Bone marrow (tissue), 2 donors: ENCODE results near the gene DLGAP1.
"Not testable (repeated sequence)": the region's sequence is repeated elsewhere in the genome, so short reads cannot be mapped to it uniquely, and the experiment has no call there.

Experiments
- DNase-seq, 2 donors: peaks; one replicate each; lab custom pipeline; 2025; lab: John Stamatoyannopoulos, UW

DLGAP1 gene

GRCh38 chr18:4455113-4455811, at the start of gene DLGAP1:
TSS of gene DLGAP1 (minus strand) at chr18:4455307.
- DNase-seq: no peak

DNA sequence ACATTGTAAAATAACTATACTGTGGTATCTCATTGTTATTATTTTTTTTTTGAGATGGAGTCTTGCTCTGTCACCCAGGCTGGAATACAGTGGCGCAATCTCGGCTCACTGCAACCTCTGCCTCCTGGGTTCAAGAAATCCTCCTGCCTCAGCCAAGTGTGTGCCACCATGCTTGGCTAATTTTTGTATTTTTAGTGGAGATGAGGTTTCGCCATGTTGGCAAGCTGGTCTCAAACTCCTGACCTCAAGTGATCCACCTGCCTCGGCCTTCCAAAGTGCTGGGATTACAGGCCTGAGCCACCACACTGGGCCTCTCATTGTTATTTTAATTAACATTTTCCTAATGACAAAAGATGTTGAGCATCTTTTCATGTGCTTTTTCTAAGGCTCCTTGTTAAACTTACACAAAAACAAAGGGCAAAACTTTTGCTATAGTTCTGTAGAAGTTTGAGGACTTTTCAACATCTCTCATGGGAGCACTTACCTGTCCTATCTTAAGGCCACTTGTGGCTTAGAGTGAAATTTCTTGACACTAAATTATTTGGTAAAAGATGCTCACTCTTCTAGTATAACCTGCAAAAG, 39.7 kb upstream of the DLGAP1 start:
- DNase-seq: not testable (repeated sequence)

DNA sequence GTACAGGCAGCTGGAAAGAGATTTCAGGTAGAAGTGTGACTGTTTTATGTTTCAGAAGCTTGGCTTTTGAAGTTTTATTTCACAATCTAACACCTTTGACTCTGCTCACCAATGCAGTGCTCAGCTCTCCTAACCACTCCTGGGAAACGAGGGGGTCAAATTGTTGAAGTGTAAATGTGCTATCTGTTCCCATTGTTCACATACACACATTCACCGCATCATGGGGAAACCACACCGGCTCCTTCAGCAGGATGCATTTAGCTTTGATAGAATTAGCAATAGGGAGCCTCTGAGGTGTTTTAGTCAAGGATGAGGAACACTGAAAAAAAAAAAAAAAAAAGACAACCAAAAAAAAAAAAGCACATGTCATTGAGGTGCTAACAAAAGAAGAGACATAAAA, 13.4 kb upstream of the DLGAP1 start:
- DNase-seq: no peak

- no peak for DNase-seq
Measured at GRCh38 chr18:4454537-4455112, 482 bp downstream of the DLGAP1 start.

DNA sequence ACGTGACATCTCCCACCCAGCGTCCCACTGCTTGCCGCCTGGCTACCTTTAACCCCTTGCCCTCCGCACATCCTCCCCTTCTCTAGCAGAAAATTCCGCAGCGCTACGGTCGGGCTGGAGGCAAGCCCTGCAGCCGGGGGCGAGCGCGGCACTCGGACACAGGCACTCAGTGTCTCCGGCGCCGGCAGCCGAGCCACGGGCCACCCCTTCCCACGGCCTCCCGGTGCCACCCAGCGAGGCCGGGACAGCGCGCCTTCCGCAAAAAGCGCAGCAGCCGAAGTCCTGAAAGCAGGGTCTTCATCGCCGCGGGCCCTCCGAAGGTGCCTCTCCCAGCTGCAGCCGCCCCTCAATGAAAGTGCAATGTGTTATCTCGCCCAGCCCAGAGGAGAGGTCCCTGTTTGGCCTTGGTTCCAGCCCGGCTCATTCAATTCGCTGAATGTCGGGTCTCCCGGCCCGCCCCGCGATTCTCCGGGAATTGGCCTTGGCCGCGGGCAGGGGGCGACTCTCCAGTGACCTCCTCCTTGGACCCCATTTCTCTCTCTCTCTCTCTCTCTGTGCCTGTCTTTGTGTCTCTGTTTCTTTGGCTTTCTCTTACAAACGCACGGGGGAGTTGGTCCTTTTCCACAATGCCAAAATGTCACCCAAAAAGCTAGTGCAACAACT, 1.1 kb downstream of the DLGAP1 start:
- DNase-seq: no peak

GRCh38 chr18:4453567-4453873, 1.6 kb downstream of the DLGAP1 start:
- DNase-seq: no peak

- DNase-seq: no peak
Measured at GRCh38 chr18:4450065-4450658, 4.9 kb downstream of the DLGAP1 start.

DNA sequence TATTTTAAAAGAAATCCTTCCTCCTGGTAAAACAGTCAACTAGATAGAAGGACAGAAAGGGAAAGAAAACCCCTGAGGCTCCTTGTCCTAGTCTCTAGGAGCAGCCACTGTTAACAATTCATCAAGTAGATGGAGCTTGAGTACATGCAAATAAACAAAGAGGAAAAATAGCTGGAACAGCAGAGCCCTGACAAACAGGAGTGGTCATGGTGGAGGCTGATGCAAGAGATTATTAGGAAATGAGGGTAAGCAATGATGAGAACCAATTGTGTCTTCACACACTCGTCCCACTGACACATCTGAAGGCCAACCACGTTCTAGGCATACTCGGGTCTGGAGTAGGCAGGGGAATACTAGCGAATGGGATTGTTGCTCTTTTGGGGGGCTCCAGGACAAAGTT, 9.2 kb downstream of the DLGAP1 start:
- DNase-seq: no peak

DNA sequence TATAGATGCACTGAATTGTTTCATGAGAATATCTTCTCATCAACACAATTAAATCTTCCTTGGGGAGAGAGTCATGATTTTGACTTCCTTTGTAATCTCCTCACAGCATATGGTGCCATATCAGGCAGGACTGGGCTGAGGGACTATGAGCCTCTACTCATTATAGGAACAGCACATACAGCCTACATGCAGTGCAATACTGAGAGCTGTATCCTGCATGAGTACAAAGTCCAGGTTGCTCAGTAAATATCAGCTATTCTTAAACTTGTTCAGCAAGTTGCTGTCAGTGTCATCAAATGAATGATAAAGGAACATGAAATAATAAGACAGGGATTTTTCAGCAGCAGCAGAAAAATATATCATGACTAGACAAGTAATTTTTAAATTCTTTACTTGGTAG, 10.8 kb downstream of the DLGAP1 start:
- no peak for DNase-seq

DNA sequence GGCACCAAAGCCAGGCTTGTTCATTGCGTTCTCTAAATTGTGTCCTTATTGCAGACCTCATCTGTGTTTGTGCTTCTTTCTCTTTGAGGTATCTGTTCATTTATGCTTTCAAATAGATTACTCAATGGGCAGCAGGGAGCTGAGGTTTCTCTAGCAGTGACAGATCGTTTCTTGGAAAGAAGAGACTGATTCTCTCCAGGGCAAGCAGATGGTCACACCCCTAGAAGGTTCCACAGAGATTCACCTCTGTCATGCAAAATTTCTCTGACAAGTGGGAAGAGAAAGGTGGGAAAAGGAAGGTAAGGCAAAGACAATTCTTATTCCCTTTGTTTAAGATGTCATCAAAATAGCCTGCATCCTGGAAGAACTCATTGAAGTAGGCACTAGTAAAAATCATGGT, 14.0 kb downstream of the DLGAP1 start:
- DNase-seq: no peak

GRCh38 chr18:4438938-4439337, 16.2 kb downstream of the DLGAP1 start:
- no peak for DNase-seq

GRCh38 chr18:4433717-4434116, 21.4 kb downstream of the DLGAP1 start:
- DNase-seq: no peak

- DNase-seq: no peak
Measured at GRCh38 chr18:4430836-4431235, 24.3 kb downstream of the DLGAP1 start.

- no peak for DNase-seq
Measured at GRCh38 chr18:4417714-4418113, 37.4 kb downstream of the DLGAP1 start.

- DNase-seq: no peak
Measured at GRCh38 chr18:4416976-4417375, 38.1 kb downstream of the DLGAP1 start.

DNA sequence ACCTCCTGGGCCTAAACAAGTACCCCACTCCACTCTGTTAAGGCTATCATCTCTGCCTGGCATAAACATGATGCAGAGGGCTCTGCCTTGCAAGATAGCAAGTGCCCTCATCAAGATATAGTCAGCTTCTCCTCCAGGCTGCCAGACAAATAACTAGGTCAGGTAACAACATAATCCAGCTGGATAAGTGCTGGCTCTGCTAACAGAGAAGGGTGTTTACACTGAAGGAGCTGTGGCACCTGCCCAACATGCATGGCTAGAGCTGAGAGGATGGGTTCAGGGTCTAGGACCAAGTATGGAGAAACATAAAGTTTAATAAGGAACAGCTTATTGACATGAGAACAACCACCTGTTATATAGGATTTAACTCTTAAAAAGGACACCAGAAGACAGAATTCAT, 42.8 kb downstream of the DLGAP1 start:
- no peak for DNase-seq

GRCh38 chr18:4406856-4407255, 48.3 kb downstream of the DLGAP1 start:
- DNase-seq: no peak

GRCh38 chr18:4405965-4406364, 49.1 kb downstream of the DLGAP1 start:
- no peak for DNase-seq

- DNase-seq: no peak
Measured at GRCh38 chr18:4403836-4404235, 51.3 kb downstream of the DLGAP1 start.

GRCh38 chr18:4400911-4401310, 54.2 kb downstream of the DLGAP1 start:
- DNase-seq: no peak

- DNase-seq: no peak
Measured at GRCh38 chr18:4399929-4400328, 55.2 kb downstream of the DLGAP1 start.

GRCh38 chr18:4394700-4395099, 60.4 kb downstream of the DLGAP1 start:
- DNase-seq: no peak

- no peak for DNase-seq
Measured at GRCh38 chr18:4391859-4392258, 63.2 kb downstream of the DLGAP1 start.
